T-helper 22 cell (primary cell): Measurements from ENCODE around the gene CDC42SE2.
A peak's percentile ranks its signal among the peaks of the same experiment; 100 is the strongest.
"Not testable (repeated sequence)": the region's sequence is repeated elsewhere in the genome, so short reads cannot be mapped to it uniquely, and the experiment has no call there.

ENCODE experiments used
- DNase-seq: peaks from one replicate; pipeline ENCODE4 v3.0.0-alpha.2; 2020; ENCODE audit warnings: low read depth

The CDC42SE2 gene

GRCh38 chr5:131366428-131366827, 102.6 kb downstream of the CDC42SE2 start:
- no peak for DNase-seq

- DNase-seq = no peak
Measured at GRCh38 chr5:131367219-131367860, 103.5 kb downstream of the CDC42SE2 start.

GRCh38 chr5:131368866-131369265, 105.0 kb downstream of the CDC42SE2 start:
- DNase-seq = no peak

- DNase-seq = no peak
Measured at GRCh38 chr5:131369558-131369957, 105.7 kb downstream of the CDC42SE2 start.

- no peak for DNase-seq
Measured at GRCh38 chr5:131371835-131372234, 108.0 kb downstream of the CDC42SE2 start.

- no peak for DNase-seq
Measured at GRCh38 chr5:131373265-131373664, 109.4 kb downstream of the CDC42SE2 start.

GRCh38 chr5:131375351-131375750, 111.5 kb downstream of the CDC42SE2 start:
- DNase-seq = no peak

GRCh38 chr5:131377346-131377745, 113.5 kb downstream of the CDC42SE2 start:
- DNase-seq = no peak

GRCh38 chr5:131377785-131378325, 114.0 kb downstream of the CDC42SE2 start:
- DNase-seq = no peak

GRCh38 chr5:131378721-131379541, 115.1 kb downstream of the CDC42SE2 start:
- DNase-seq = no peak

GRCh38 chr5:131379723-131380122, 115.9 kb downstream of the CDC42SE2 start:
- peak; percentile 69 for DNase-seq

GRCh38 chr5:131380238-131380637, 116.4 kb downstream of the CDC42SE2 start:
- not testable (repeated sequence) for DNase-seq

- no peak for DNase-seq
Measured at GRCh38 chr5:131381021-131381420, 117.2 kb downstream of the CDC42SE2 start.

- DNase-seq = no peak
Measured at GRCh38 chr5:131381777-131382176, 117.9 kb downstream of the CDC42SE2 start.

- peak; percentile 37 for DNase-seq
Measured at GRCh38 chr5:131382407-131383395, 118.8 kb downstream of the CDC42SE2 start.

GRCh38 chr5:131384173-131384572, 120.3 kb downstream of the CDC42SE2 start:
- no peak for DNase-seq

- no peak for DNase-seq
Measured at GRCh38 chr5:131384616-131385214, 120.9 kb downstream of the CDC42SE2 start.

GRCh38 chr5:131386124-131386523, 122.3 kb downstream of the CDC42SE2 start:
- no peak for DNase-seq

- DNase-seq = no peak
Measured at GRCh38 chr5:131386779-131387178, 122.9 kb downstream of the CDC42SE2 start.

GRCh38 chr5:131387255-131387654, 123.4 kb downstream of the CDC42SE2 start:
- no peak for DNase-seq

GRCh38 chr5:131389096-131389868, 125.4 kb downstream of the CDC42SE2 start:
- DNase-seq = no peak
